Left cardiac atrium (tissue), 4 donors: Measurements from ENCODE around the gene CCDC30. TPM values are rescaled to one million over a fixed set of nuclear protein-coding genes. Genes with fewer than 3 reads are reported as not detected.
"Not testable (repeated sequence)": the region's sequence is repeated elsewhere in the genome, so short reads cannot be mapped to it uniquely, and the experiment has no call there.

Experiments used
- ATAC-seq, 2 donors: fragments of 200-7000 bp; cut with Tn5 transposase; one replicate each; pipeline ENCODE4 v1.9.1; 2020; ENCODE audit warnings: mild to moderate bottlenecking in 2 of 2, moderate library complexity in 2 of 2
- DNase-seq: peaks from one replicate; pipeline ENCODE4 v3.0.0-alpha.2; 2020
- intact Hi-C, 2 donors: fragments of 100-400 bp; cut with DNase I; formaldehyde crosslinking; loops; one replicate each; pipeline versions ENCODE4 v1.14.1 to v1.15.1; 2022 to 2023
- total RNA-seq, 2 donors: library from RNA; stranded (reverse); fragmentation: NEBNext Ultra II Directional; extraction: Animal tissue kit (Norgen Biotek cat#: 25700); gene quantifications; one replicate each; pipeline ENCODE4 v1.2.1, GENCODE V29; 2021
- donor health status: DM: no; HTN: yes; CAD: no.
- donor health status: DM: no; HTN: yes; CAD: no; lungs with severe emphysema.
- donor health status: DM: yes; HTN: yes; CAD: no.
- donor health status: Dilated cardiomyopathy.

Gene CCDC30
- total RNA-seq, 2 donors from 2014 or later, result 1.4 to 2.3 TPM

DNA sequence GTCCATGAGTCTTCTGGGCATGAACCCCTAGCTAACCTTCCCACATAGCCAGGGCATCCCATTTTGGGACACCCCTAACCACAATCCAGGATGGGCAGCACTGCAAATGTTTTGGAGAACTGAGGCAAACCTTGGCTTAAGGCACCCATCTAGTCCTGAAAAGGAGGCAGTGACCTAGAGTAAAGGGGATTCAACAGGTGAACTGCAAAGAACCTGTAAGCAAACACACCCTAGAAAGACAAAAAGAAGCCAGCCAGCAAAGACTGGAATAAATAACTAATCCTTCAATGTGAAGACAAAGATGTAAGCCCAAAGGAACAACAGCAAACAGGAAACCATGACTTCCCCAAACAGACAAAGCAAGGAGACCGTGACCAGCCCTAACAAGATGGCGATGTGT is 138.4 kb downstream of the CCDC30 start:
- DNase-seq, result no peak
- intact Hi-C loops, result no loop called here
- no peak for ATAC-seq

DNA sequence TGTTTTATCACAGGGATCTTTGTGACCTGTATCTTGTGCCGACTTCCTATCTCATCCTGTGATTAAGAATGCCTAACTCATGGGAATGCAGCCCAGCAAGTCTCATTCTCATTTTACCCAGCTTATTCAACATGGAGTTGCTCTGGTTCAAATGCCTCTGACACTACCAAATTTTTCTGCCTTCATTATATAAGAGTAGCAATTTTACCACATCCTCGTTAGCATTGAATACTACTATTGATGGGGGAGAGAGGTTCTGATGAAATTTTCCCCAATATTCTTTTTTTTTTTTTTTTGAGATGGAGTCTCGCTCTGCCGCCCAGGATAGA is 150.7 kb downstream of the CCDC30 start:
- no peak for ATAC-seq
- intact Hi-C loops, result no loop called here
- DNase-seq, result no peak

GRCh38 chr1:42618866-42619265 is 155.8 kb downstream of the CCDC30 start:
- ATAC-seq (no peak), DNase-seq (no peak)
- intact Hi-C loops, result no loop called here

DNA sequence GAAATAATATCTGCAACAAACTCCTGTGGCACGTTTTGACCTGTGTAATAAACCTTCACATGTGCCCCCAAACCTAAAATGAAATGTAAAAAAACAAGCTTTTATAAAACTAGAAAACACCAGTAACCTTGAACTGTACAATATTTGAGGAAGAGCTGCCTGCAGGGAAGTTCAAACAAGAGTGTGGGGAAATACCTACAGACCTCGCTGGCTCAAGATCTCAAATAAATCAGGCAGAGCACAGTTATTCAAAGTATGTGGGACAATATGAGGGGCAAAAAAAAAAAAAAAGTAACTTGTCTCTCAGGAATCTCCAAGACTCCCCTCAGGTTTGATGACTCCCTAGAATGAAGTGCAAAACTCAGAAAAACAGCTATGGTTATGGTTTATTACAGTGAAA is 157.2 kb downstream of the CCDC30 start:
- intact Hi-C loops, result no loop called here
- DNase-seq (no peak), ATAC-seq (no peak)

DNA sequence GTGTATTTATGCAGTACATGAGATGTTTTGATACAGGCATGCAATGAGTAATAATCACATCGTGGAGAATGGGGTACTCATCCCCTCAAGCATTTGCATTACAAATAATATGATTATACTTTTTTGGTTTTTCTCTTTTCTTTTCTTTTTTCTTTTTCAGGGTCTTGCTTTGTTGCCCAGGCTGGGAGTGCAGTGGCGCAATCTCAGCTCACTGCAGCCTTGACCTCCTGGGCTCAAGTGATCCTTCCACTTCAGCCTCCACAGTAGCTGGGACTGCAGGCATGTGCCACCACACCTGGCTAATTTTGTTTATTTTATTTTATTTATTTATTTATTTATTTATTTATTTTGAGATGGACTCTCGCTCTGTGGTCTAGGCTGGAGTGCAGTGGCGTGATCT is 158.1 kb downstream of the CCDC30 start:
- intact Hi-C loops, DNase-seq, ATAC-seq: not testable (repeated sequence)

DNA sequence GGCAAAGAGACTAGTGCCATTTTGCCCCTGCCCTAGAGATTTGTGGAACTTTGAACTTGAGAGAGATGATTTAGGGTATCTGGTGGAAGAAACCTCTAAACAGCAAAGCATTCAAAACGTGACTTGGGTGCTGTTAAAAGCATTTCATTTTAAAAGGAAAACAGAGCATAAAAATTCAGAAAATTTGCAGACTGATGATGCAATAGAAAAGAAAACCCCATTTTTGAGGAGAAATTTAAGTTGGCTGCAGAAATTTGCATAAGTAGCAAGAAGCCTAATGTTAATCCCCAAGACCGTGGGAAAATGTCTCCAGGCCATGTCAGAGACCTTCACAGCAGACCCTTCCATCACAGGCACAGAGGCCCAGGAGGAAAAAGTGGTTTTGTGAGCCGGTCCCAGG is 164.1 kb downstream of the CCDC30 start:
- DNase-seq, intact Hi-C loops, ATAC-seq: not testable (repeated sequence)

DNA sequence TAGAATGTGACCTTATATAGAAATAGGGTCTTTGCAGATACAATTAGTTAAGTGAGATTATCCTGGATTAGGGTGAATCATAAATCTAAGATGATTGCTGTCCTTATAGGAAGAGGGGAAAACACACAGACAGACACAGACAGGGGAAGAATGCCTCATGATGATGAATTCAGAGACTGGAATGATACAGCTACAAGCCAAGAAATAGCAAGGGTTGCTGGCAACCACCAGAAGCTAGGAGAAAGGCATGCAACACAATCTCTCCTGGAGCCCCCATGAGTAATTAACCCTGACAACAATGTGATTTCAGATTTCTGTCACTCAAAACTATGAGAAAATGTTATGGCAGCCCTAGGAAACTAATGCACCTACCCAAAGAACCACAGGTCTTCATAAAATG is 176.0 kb downstream of the CCDC30 start:
- intact Hi-C loops, result no loop called here
- DNase-seq, result no peak
- ATAC-seq, result no peak

- DNase-seq (no peak), ATAC-seq (no peak)
- intact Hi-C loops, result no loop called here
Measured at GRCh38 chr1:42646056-42646455, 183.0 kb downstream of the CCDC30 start.

- DNase-seq, result no peak
- intact Hi-C loops, result no loop called here
Measured at GRCh38 chr1:42657201-42657600, 194.1 kb downstream of the CCDC30 start.

DNA sequence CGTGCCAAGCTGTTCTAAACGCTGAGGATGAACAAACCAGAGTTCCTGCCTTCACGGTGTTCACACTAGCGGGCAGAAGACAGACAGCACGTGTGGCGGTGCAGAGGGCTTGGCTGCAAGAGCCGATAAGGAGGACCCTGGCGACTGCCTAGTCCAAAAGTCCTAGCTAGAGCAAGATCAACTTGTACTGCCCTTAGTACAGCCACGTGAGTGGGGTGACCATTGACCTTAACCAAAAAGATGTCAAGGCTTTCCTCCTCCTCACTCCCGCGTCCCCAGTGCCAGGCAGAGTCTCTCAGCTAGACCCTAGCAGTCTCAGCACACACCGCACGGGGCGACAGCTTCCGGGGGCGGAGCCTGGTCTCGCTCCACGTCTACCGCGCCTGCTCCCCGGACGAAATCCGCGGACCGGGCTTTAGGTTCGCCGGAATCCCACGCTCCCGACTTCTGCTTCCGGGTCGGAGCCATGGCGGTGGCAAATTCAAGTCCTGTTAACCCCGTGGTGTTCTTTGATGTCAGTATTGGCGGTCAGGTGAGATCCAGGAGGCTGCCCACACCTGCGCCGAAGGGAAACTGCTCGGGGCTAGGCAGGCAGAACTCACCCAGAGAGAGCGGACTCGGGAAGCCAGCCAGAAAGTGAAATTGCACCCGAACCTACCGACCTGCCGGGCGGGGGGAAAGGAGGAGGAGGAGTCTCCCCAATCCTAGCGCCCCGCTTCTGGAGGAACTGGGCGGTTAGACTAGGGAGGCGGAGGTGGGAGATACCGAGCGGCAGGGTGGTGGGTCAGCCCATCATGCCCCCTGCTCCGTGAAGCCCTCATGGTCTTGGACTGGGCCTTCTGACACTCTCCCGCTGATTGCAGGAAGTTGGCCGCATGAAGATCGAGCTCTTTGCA is 195.1 kb downstream of the CCDC30 start, which contains the start of gene PPIH:
TSS of gene PPIH (plus strand) at position 443 of the 896 bp plus-strand sequence. CDS start at position 467, 24 bp downstream.
- intact Hi-C loops, result no loop called here

More at GRCh38 chr1:42657201-42657600, 194.1 kb downstream of the CCDC30 start:
- no peak for ATAC-seq

GRCh38 chr1:42658877-42659337 is 195.8 kb downstream of the CCDC30 start:
- DNase-seq (no peak), ATAC-seq (no peak)
- intact Hi-C loops, result no loop called here

More for the DNA sequence above, 195.1 kb downstream of the CCDC30 start, which contains the start of gene PPIH:
- peak; percentile 100 for ATAC-seq
- DNase-seq, result peak; percentile 96

DNA sequence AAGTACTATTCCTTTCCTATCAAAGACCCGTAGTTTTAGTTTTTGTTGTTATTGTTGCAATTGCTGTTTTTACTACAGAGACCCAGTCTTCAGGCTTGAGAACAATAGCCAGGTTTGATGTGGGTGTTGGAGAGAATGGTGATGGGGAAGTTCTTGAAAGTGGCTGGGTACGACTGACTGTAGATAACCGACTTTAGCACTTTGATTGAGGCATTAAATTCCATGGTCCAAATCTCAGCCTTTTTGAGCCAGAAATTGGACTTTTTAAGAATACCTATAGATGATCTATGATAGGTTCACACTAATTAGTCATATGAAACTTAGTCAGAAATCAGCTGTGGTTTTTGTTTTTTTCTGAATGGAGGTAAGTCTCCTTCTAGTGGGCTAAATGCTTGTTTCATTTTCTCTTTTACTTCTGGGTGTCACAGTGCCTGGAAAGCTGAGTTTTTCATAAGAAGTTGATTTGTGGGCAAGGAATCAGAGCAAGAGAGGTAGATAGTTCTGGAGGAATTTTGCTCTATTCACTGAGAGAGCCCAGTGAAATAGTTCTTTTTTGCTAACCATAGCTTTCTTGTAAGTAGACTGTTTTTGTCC is 197.9 kb downstream of the CCDC30 start:
- no peak for ATAC-seq
- intact Hi-C loops, result no loop called here
- DNase-seq, result no peak

- DNase-seq, result no peak
- ATAC-seq, result no peak
- intact Hi-C loops, result no loop called here
Measured at GRCh38 chr1:42669936-42670335, 206.8 kb downstream of the CCDC30 start.

DNA sequence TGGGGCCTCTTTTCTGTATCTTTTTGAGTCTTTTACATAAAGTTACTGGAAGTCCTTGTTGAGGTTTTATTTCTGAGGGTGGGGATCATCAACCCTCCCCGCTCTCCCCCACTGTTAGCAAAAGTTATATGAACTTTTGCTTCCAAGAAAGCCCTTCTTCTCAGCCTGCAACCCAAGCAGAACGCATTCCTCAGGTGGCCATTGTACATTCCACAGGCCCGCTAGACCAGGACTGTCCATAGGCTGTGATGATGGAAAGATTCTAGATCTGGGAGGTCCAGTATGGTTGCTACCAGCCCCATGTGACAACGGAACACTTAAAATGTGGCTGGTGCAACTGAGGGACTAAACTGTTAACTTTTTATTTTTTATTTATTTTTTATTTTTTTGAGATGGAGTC is 207.3 kb downstream of the CCDC30 start:
- no peak for ATAC-seq
- intact Hi-C loops, result no loop called here
- no peak for DNase-seq

DNA sequence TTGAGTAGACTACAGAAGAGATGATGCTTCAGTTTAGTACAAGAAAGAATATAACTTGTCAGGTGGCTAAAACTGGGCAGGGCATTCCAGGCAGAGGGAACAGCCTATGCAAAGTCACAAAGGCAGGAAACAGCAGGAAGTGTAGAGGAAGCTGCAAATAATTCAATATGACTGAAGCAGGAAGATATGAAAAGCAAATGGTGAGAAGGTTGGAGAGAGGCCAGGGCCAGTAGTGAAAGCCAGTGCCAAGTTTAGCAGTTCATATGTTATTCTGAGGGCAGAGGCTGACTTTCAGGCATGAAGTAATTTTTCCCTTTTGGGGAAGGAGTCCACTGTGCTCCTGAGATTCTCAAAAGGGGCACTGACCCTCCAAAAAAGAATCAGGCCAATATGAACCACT is 211.1 kb downstream of the CCDC30 start:
- peak; percentile 57 to 60 for ATAC-seq
- intact Hi-C loops, result no loop called here
- DNase-seq, result no peak

- intact Hi-C loops, result no loop called here
- peak; percentile 81 to 90 for ATAC-seq
- DNase-seq, result no peak
Measured at GRCh38 chr1:42674682-42675081, 211.6 kb downstream of the CCDC30 start.

DNA sequence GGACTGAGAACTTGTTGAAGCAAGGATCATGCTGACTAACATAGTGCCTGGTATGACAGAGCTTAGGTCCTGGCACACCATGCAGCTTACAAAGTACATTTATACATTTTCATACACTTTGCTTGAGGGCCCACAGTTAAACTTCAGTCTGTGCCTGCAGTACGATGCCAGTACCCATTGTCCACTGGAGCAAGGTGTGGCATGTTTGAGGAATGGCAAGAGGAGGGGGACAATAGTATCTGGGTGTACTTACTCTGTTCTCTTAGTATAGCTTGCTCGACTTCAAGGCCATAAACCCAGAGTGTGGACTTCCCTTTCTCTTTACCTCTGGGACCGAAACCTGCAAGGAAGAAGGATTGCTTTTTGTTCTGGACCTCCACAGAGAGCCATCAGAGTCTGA is 212.4 kb downstream of the CCDC30 start:
- no peak for ATAC-seq
- intact Hi-C loops, result no loop called here
- no peak for DNase-seq

GRCh38 chr1:42676534-42677087 is 213.5 kb downstream of the CCDC30 start:
- peak; percentile 53 for DNase-seq
- intact Hi-C loops, result no loop called here
- peak; percentile 19 to 31 for ATAC-seq

DNA sequence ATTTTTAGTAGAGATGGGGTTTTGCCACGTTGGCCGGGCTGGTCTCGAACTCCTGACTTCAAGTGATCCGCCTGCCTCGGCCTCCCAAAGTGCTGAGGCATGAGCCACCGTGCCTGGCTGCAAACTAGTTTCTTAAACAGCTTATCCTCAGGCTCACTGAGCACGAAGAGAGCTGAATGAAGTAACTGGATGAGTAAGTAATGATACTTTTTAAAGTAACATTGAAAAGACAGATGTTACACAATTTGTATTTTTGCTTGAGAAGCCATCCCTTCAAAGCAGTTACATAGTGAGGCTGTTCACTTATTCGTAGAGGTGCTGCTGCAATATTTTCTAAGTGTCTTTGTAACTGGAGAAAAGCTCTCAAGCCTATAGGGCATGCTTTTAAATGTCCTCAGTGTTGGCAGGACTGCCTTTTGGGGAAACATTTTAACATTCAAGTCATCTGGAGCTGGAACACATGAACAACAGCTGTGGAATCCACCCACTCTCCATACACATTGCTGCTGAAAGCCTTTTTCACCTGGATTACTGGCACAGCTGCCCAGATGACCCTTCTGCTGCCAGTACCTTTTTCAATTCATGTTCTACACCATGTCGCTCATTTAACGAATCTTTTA is 216.4 kb downstream of the CCDC30 start:
- DNase-seq, result no peak
- intact Hi-C loops, result no loop called here
- no peak for ATAC-seq

GRCh38 chr1:42680055-42680454 is 217.0 kb downstream of the CCDC30 start:
- intact Hi-C loops, result loop anchor here in 1 of 2 donors (10.0 kb wide), 1 partner anchor 345 kb away; the partner anchor contains the start of gene FOXJ3
- ATAC-seq (no peak), DNase-seq (no peak)
